OCI-LY3 (cell line): Measurements from ENCODE around the gene SHMT1.
"Not testable (repeated sequence)": the region's sequence is repeated elsewhere in the genome, so short reads cannot be mapped to it uniquely, and the experiment has no call there.

Experiments
- H2AFZ ChIP-seq: fragments of 200-600, 300-600 bp; shearing (Covaris generic); 2 replicates; pipeline ENCODE4 v1.6.0; 2014; ENCODE audit warnings: antibody characterized with exemption, low read depth, low read length
- H3K27ac ChIP-seq: fragments of 200-600, 300-600 bp; sonication (generic); 2 replicates; pipeline ENCODE4 v1.5.1; 2014; ENCODE audit warnings: mild to moderate bottlenecking, low read length, moderate library complexity, mixed read lengths
- H3K27me3 ChIP-seq: fragments of 200-600, 300-600 bp; sonication (generic); 2 replicates; pipeline ENCODE4 v1.6.1; 2014; ENCODE audit warnings: low read depth, low read length, mixed read lengths
- H3K36me3 ChIP-seq: fragments of 200-600, 300-600 bp; sonication (generic); replicated peaks from 2 replicates; pipeline ENCODE3; 2014; ENCODE audit warnings: low read depth, low read length, mixed read lengths
- H3K4me1 ChIP-seq: fragments of 300-600, 200-600 bp; sonication (generic); 2 replicates; pipeline ENCODE4 v1.6.1; 2014; ENCODE audit warnings: low read length, mixed read lengths
- H3K4me2 ChIP-seq: fragments of 200-600, 300-600 bp; sonication (generic); 2 replicates; pipeline ENCODE4 v1.6.1; 2014; ENCODE audit warnings: low read length, mixed read lengths
- H3K4me3 ChIP-seq: fragments of 300-600, 200-600 bp; sonication (generic); 2 replicates; pipeline ENCODE4 v1.5.1; 2014; ENCODE audit warnings: antibody characterized with exemption, mild to moderate bottlenecking, low read length, moderate library complexity
- H3K79me2 ChIP-seq: fragments of 300-600, 200-600 bp; shearing (Covaris generic); 2 replicates; pipeline ENCODE4 v1.6.1; 2014; ENCODE audit warnings: mild to moderate bottlenecking, low read length, mixed read lengths
- H3K9ac ChIP-seq: fragments of 300-600, 200-600 bp; shearing (Covaris generic); 2 replicates; pipeline ENCODE4 v1.6.0; 2014; ENCODE audit warnings: mild to moderate bottlenecking, low read length, moderate library complexity
- H3K9me3 ChIP-seq: fragments of 200-600, 300-600 bp; shearing (Covaris generic); 2 replicates; pipeline ENCODE4 v1.6.1; 2014; ENCODE audit warnings: low read length, mixed read lengths; ENCODE audit not compliant: insufficient read depth
- H4K20me1 ChIP-seq: fragments of 200-600, 300-600 bp; sonication (generic); 2 replicates; pipeline ENCODE4 v1.6.1; 2016; ENCODE audit warnings: low read length, mixed read lengths; ENCODE audit not compliant: insufficient read depth
- EZH2phosphoT487 ChIP-seq: fragments of 200-600 bp; shearing (Covaris generic); IDR thresholded peaks from 2 replicates; pipeline ENCODE4 v1.6.1; 2018; ENCODE audit warnings: antibody characterized with exemption, mixed run types, low read depth
- TF ChIP-seq, protein P1 (sequence below): fragments of 200-600, 300-600 bp; sonication (generic); IDR thresholded peaks from 2 replicates; pipeline ENCODE4 v1.5.1; 2014; ENCODE audit warnings: antibody characterized with exemption, low read length, low read depth

The SHMT1 gene

DNA sequence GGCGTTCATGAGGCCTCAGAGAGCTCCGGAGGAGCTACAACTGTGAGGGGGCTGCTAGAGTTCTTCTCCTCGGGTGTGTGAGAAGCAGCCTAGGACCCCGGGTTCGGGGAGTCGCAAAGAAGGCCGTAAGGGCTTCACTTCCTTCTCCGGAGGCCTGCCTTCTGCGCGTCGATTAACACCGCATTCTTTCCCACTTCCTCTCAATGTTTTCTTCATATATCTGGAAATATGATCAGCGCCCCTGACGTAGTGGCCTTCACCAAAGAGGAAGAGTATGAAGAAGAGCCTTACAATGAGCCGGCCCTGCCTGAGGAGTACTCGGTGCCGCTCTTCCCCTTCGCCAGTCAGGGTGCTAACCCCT lies 47.8 kb downstream of the SHMT1 start:
- peaks cover 54% of the 10 kb centered on the region for H3K79me2 ChIP-seq
- H3K36me3 ChIP-seq, result no peaks in the 10 kb centered on the region
- no peaks in the 10 kb centered on the region for H3K9me3 ChIP-seq
- no peak for TF ChIP-seq EZH2phosphoT487
- TF ChIP-seq, protein P1, sequence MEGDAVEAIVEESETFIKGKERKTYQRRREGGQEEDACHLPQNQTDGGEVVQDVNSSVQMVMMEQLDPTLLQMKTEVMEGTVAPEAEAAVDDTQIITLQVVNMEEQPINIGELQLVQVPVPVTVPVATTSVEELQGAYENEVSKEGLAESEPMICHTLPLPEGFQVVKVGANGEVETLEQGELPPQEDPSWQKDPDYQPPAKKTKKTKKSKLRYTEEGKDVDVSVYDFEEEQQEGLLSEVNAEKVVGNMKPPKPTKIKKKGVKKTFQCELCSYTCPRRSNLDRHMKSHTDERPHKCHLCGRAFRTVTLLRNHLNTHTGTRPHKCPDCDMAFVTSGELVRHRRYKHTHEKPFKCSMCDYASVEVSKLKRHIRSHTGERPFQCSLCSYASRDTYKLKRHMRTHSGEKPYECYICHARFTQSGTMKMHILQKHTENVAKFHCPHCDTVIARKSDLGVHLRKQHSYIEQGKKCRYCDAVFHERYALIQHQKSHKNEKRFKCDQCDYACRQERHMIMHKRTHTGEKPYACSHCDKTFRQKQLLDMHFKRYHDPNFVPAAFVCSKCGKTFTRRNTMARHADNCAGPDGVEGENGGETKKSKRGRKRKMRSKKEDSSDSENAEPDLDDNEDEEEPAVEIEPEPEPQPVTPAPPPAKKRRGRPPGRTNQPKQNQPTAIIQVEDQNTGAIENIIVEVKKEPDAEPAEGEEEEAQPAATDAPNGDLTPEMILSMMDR, result no peak
- H3K9ac ChIP-seq, result peak overlapping the region; percentile 68
- H3K4me3 ChIP-seq, result peak overlapping the region; percentile 92
- 0 out of 2 replicates have a peak, but pooled peaks cover 4% of the 10 kb centered on the region for H3K4me1 ChIP-seq
- H3K27ac ChIP-seq, result peak overlapping the region; percentile 79
- H3K27me3 ChIP-seq, result no peaks in the 10 kb centered on the region
- H2AFZ ChIP-seq, result 0 out of 2 replicates have a peak overlapping the region, but pooled peaks have one; percentile 83
- H4K20me1 ChIP-seq, result no peaks in the 10 kb centered on the region
- peak overlapping the region; percentile 62 for H3K4me2 ChIP-seq

DNA sequence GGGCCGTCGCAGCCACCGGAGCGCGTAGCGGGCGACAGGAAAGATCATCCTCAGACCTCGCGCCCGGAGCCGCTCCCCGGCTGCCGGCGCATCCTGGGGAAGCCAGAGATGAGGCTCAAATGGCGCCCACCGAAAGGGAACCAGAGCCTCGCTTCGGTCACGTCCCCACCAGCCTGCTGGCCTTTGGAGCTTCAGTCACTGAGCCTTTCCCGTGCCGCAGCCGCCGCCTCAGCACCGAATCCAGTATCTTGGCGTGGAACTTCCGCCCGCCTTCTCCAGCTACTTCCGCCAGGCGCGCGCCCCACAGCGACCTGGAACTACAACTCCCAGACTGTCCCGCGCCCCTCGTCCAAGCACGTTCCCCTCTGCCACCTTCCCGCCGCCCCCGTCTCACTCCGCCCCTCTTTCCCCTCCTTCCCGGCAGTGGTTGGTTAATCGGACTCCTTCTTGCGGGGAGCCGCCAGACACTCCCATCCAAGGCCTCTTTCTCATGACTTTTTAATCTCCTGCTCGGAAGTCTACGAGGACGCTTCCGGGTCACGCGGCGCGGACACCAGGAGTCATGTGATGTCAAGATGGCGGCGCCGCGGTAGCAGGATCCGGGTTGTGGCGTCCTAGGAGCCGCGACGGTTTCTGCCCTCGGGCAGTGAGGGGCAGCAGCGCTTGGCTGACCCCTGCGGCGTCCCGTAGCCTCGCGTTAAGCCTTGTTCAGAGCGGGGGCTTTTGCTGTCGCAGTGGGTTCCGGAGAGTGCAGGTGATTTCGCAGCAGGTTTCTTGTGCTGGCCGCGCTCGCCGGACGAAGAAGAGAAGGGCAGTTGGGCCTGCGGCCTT lies 48.4 kb downstream of the SHMT1 start, which contains the start of the genes SMCR8 and TOP3A:
TSS of gene SMCR8 (plus strand) at position 563 of the 831 bp plus-strand sequence. CDS start 497 bp downstream, outside the sequence.
TSS of gene TOP3A (minus strand) at position 264 of the 831 bp plus-strand sequence. CDS start at position 48, 216 bp downstream.
- H3K36me3 ChIP-seq, result no peaks in the 10 kb centered on the region
- H3K4me3 ChIP-seq, result peak within 1 kb of the TSS; percentile 92
- no peak for TF ChIP-seq EZH2phosphoT487
- TF ChIP-seq, protein P1, result no peak
- H3K27ac ChIP-seq, result peak within 1 kb of the TSS; percentile 79
- H3K4me1 ChIP-seq, result 0 out of 2 replicates have a peak, but pooled peaks cover 4% of the 10 kb centered on the region
- H3K79me2 ChIP-seq, result peaks cover 54% of the 10 kb centered on the region
- peak within 1 kb of the TSS; percentile 77 for H3K4me2 ChIP-seq
- H4K20me1 ChIP-seq, result no peaks in the 10 kb centered on the region
- peak within 1 kb of the TSS; percentile 83; the same call in 1 of the 2 replicates for H2AFZ ChIP-seq
- H3K27me3 ChIP-seq, result no peaks in the 10 kb centered on the region
- no peaks in the 10 kb centered on the region for H3K9me3 ChIP-seq
- peak within 1 kb of the TSS; percentile 68 for H3K9ac ChIP-seq

DNA sequence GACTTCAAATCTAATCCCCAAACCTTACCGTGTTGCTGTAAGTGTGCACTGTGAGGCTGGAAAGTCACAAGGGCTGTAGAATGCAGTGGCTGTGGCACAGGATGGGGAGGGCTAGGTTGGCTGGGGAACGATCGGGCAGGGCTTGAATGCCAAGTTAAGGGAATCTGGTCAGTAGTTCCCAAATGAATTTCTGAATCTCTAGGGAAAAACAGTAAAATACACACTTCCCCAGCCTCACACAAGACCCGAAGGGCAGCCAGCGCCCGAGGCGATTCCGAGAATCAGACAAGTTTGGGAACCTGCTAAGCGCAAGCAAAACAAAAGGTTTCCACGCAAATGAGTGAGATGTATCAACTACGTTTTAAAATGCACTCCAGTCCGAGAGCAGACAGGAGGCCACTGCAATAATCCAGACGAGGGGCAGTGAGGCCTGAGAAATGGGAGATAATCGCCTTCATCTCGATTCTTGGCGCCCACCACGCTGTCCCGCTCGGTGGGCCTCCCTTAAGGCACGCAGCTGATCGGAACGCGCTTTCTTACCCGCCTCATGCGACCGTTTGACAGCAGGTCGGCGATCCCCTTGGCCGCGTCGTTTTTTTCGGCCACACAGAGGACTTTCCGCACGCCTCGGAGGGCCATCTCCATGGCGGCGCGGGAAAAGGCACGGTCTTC lies 49.2 kb downstream of the SHMT1 start:
- Histone ChIP-seq H4K20me1 (no peaks in the 10 kb centered on the region), H2AFZ (no peak overlapping the region), H3K27ac (peak overlapping the region; percentile 79), H3K4me2 (peak overlapping the region; percentile 77), H3K36me3 (no peaks in the 10 kb centered on the region), H3K79me2 (peaks cover 54% of the 10 kb centered on the region), H3K27me3 (no peaks in the 10 kb centered on the region), H3K4me1 (0 out of 2 replicates have a peak, but pooled peaks cover 4% of the 10 kb centered on the region), H3K9ac (peak overlapping the region; percentile 68), H3K9me3 (no peaks in the 10 kb centered on the region), H3K4me3 (peak overlapping the region; percentile 92)
- TF ChIP-seq, protein P1, result no peak
- no peak for TF ChIP-seq EZH2phosphoT487

DNA sequence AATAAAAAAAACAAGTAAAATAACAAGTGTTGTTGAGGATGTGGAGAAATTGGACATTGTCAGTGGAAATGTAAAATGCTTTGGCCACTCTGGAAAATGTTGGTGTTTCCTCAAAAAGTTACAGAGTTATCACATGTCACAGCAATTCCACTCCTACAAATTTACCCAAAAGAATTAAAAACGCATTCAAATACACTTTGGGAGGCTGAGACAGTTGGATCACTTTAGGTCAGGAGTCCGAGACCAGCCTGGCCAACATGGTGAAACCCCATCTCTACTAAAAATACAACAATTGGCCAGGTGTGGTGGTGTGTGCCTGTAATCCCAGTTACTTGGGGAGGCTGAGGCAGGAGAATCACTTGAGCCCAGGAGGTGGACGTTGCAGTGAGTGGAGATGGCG lies 54.1 kb downstream of the SHMT1 start:
- Histone ChIP-seq H3K9me3 (no peaks in the 10 kb centered on the region), H3K36me3 (no peaks in the 10 kb centered on the region), H3K9ac (no peak overlapping the region), H3K4me2 (no peak overlapping the region), H3K27ac (no peak overlapping the region), H3K4me1 (0 out of 2 replicates have a peak, but pooled peaks cover 4% of the 10 kb centered on the region), H3K4me3 (no peak overlapping the region), H4K20me1 (no peaks in the 10 kb centered on the region), H3K79me2 (peaks cover 29% of the 10 kb centered on the region), H2AFZ (no peak overlapping the region), H3K27me3 (no peaks in the 10 kb centered on the region)
- TF ChIP-seq EZH2phosphoT487, result no peak
- TF ChIP-seq, protein P1, result no peak

DNA sequence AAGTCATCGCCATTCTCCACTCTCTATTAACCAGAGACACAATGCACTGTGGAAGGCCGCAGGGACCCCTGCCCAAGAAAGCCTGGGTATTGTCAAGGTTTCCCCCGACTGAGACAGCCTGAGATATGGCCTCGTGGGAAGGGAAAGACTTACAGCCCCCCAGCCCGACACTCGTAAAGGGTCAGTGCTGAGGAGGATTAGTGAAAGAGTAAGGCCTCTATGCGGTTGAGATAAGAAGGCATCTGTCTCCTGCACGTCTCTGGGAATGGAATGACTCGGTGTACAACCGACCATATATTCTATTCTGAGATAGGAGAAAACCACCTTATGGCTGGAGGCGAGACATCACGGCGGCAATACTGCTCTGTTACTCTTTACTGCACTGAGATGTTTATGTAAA lies 60.1 kb downstream of the SHMT1 start:
- H3K9ac ChIP-seq, H3K4me3 ChIP-seq, H3K4me2 ChIP-seq, H3K36me3 ChIP-seq, H3K4me1 ChIP-seq, H3K9me3 ChIP-seq, H2AFZ ChIP-seq, H3K79me2 ChIP-seq, H3K27me3 ChIP-seq, H4K20me1 ChIP-seq, H3K27ac ChIP-seq: not testable (repeated sequence)
